NCI-H446 treated with DMSO at 0.1 percent for 48 hours (cell line): ENCODE measurements around the gene SPRYD4.
"Not testable (repeated sequence)": the region's sequence is repeated elsewhere in the genome, so short reads cannot be mapped to it uniquely, and the experiment has no call there.

Experiments
- DNase-seq: peaks from one replicate; lab custom pipeline; 2025; lab: John Stamatoyannopoulos, UW

Gene SPRYD4

DNA sequence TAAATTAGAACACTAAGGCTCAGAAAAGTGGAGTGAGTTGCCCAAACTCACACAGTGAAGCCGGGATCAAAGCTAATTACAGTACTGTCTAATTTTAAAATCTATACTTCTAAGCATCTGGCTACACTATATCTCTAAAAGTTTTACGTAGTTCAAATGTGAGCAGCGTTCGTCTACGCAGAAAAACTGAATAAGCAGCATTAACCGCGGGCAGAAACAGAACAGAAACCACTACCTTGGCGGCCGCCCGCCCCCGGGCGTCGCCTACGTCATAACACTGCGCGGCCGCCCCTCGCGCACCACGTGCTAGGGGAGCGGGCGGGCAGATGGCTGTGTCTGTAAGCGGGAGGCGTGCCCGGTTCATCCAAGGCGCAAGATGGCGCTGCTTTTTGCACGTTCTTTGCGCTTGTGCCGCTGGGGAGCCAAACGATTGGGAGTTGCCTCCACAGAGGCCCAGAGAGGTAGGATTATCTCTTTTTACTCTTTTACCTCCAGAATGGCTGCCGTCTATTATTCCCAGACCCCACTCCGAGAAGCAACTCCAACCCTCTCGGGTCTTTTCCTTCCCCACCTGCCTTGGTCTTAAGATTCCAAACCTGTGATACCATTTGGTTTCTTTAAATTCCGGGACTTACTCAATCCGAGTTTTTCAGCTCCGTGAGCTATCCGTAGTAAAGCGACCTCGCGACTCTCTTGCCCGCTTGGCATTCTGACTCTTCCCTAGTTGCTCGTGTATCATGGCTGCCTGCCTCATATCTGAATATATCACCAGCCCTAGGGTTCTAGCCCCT, at the start of gene SPRYD4:
SPRYD4 (plus strand) TSS at position 363 of the 791 bp plus-strand sequence; CDS start at position 377, 14 bp downstream.
- DNase-seq: peak; percentile 86

DNA sequence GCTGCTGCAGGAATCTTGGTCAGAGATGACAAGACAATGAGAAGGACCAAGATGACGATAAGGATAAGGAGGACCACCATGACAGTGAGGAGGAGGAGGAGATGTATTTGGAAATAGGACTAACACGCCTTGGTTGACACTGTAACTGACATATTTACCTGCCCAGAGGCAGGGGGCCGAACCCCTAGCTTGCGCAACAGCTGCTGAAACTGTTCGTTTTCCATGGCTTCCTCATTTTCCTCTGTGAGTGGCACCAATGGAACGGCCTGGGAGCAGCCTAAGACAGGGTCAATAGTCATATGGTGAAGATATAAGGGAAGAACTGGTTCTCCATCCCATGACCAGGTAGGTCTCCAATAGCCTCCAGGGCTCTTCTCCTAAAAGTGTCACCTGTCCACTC, 48.0 kb upstream of the SPRYD4 start:
- no peak for DNase-seq

DNA sequence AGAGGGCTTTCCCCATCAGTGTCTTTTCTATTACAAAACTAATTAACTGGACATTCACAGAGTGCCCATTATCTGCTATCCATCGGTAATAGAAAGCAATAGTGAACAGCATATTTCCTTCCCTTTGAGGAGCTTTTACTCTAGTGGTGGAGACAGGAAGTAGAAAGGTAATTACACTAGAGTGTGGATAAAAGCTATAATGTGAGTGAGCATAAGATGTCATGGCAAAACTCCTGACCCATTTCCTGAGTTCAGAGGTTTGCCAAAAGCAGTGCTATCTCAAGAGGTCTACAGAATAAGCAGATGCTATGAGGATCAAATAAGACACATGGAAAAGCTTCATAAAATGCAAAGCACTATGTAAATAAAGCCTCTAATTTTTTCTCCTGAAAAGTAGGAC, 43.2 kb upstream of the SPRYD4 start:
- no peak for DNase-seq

DNA sequence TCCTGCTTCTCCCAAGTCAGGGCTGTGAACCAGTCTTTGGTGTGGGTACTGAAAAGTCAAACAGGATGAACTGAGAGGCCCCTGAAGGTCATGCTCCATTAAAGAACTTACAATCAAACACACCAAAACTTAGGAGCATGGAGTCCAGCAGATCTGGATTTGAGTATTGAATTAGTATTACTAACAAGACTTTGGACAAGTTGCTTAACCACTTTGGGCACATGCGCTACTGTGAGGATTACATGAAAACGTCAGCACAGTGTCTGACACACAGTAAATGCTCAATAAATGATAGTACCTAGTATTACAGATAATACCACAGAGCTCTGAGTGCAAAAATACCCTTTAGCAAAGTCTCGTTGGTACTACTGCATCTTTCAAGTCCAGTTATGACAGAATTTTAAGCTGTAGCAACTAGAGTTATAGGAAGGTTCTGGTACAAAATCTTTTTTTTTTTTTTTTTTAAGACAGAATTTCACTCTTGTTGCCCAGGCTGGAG, 42.4 kb upstream of the SPRYD4 start:
- DNase-seq: no peak

DNA sequence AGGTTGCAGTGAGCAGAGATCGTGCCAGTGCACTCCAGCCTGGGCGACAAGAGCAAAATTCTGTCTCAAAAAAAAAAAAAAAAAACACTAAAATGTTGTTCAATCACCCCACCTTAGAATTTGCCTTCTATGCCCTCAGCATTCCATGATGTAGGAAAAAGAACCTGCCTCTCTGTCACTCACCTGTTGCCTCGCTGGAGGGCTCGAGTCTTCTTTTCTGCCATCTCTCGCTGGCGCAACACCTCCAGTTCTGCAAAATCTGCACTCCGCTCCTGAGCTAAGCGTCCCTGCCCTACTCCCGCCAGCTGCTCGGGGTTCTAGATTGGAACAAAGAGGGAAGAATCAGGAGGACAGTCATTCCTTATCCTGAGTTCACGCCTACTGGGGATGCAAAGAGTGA, 37.1 kb upstream of the SPRYD4 start:
- DNase-seq: no peak

DNA sequence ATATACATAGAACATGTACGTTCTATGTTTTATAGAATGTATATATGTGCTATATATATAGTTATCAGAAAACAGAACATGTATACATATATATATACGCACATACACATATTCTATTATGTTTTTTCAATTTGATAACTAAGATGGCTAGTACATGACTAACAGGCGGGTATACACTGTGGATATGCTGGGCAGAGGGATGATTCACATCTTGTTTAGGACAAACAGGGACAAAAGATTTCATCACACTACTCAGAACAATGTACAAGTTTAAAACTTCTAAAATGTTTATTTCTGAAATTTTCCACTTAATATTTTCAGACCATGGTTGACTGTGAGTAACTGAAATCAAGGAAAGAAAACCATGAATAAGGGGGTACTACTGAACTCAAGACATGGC, 36.5 kb upstream of the SPRYD4 start:
- DNase-seq: no peak

DNA sequence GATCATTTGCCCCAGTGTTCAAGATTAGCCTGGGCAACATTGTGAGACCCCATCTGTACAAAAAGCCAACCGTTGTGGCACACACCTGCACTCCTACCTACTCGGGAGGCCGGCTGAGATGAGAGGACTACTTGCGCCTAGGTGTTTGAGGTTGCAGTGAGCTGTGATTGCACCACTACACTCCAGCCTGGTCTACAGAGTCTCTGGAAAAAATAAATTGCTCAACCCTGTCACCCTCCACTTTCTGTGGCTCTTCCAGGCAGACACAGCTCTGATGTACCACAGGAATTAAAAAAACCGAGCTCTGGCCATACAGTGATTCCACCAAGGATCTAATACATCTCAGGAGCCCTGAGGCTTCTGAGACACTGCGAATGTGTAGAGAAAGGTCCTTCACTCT, 33.5 kb upstream of the SPRYD4 start:
- no peak for DNase-seq

DNA sequence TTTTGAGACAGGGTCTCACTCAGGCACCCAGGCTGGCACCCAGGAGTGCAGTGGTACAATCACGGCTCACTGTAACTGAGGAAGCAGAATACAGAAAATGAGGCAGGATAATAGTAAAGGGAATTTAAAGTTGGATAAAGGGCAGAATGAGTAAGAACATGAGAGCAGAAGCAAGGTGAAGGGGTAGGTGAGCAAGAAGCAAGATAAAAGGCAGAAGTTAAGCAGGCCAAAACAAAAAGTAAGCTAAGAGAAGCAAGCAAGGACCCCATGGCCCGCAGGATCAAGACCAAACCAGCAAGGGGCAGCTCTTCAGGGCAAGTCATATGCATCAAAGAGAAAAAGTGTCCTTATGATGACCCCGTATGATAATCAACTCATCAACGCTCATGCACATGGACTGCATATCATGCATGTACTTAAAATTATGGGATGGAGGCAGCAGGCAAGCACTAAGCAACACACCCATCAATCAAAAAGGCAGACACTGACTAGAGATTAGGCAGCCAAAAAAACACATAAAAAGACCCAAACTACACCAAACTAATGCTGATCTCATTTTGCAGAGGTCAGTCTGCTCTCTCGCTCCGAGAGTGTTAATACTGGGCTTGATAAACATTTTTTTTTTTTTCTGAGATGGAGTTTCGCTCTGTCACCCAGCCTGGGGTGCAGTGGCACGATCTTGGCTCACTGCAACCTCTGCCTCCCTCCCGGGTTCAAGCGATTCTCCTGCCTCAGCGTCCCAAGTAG, 30.8 kb upstream of the SPRYD4 start:
- no peak for DNase-seq

DNA sequence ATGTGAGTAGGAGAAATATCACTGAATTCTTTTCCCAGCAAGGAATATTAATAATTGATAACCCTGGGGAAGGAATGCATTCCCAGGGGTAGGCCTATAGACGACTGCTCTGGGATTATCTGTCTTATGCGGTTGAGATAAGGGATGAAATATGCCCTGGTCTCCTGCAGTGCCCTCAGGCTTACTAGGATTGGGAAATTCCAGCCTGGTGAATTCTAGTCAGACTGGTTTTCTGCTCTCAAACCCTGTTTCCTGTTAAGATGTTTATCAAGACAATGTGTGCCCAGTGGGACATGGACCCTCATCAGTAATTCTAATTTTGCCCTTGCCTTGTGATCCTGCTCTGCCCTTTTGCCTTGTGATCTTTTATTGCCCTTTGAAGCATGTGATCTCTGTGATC, 25.2 kb upstream of the SPRYD4 start:
- DNase-seq: not testable (repeated sequence)

DNA sequence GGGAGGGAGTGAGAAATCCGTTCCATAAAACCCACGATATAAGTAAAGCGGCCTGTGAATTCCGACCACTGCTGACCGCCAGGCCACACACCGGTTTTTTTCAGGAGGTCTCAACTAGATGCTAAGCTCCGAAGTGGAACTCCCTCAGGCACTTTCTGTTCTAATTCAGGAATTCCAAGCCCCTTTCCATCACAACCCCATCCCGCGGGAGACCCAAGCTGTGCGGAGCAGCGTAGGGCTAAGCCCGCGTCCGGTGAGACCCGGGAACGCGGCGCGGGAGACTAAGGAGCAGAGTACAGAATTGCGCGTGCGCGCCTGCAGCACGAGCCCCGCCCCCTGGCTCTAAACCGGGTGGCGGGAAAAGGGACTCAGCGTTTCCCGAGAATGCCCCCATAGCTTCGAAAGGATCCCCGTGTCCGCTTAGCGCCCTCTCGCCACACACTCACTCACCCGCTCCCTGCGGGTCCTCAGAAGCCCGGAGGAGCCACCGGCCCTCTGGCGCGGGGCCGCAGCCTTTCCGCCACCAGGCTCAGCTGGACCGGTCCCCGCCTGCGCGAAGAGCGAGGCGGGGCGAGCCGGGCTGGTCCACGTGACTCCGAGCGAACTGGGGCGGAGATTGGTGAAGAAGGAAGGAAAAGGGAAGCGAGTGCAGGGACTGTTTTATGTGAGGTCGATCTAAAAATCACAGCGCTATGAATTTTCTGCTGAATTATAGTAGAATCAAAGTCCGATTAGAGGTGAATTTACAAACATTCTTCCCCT, 19.3 kb upstream of the SPRYD4 start, which contains the start of gene TIMELESS:
TIMELESS (minus strand) TSS at position 567 of the 762 bp plus-strand sequence. CDS start 15,256 bp downstream, outside the sequence.
- peak; percentile 72 for DNase-seq

DNA sequence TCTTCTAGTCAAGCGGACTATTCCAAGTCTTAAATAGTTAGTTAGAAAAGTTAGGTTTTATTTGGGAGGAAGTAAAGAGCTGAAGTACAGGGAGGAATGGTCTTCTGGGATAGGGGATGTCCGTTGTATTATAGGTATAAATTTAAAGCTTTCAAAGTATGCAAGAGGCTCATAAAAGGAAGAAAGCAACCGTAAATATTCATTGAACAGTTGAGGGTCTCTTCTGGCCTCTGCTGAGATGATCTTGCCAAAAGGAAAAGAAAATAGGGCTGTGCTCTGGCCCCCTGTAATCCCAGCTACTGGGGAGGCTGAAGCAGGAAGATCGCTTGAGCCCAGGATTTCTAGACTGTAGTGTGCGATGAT, 18.8 kb upstream of the SPRYD4 start:
- no peak for DNase-seq

DNA sequence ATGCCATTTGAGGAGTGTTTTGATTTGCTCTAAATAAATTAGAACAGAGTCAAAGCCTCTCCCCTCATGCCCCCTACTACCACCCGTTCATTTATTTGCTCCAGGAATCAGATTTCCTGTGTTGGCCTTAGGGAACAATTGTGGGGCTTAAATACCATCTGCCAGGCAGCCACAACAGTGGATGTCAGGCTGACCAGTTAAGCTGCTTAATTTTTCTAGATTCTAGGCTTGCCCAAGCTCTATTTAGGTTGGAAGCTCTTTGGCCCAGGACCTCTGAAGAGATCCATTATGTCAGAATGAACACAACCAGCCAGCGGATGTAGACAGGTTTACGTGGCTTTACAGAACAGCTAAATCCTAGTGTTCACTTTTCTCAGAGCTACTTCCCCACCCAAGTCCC, 18.1 kb upstream of the SPRYD4 start:
- DNase-seq: no peak

DNA sequence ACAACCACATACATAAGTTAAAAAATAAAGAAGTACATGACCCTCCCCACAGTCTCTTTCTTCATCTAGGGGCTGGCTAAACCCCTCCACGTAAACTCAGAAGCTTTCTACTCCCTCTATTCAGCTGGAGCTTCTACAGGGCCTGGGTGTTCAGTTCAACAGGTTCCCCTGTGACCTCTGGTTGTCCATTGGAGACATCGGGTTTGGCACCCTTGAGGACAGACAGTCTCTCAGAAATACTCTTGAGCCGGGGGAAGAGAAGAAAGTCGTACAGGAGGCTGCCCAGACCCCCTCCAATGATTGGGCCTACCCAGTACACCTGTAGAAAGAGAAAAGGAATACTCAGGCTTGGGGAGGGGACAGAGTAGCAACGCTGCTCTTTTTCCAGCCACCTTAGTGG, 17.2 kb upstream of the SPRYD4 start:
- DNase-seq: no peak

DNA sequence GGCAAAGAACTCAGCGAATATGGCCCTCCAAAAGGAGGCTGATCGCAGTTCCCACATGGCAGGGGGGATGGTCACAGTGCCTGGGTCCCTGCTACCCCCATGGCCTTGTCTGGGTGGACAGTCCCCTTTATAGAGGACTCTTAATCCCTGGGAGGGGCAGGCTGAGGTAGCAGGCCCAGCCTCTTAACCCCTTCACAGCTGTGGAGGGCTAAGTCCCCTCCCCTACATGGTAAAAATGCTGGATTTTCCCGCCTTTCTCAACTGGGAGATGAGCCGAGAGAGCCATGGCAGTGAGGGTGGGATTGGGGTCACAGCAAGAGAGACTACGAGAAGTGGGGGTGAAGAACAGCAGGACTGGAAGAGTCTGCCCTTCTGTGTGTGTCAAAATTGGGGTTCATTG, 13.8 kb upstream of the SPRYD4 start, which contains the start of gene MIP:
MIP (minus strand) TSS at position 101 of the 400 bp plus-strand sequence; CDS start at position 57, 44 bp downstream.
- no peak for DNase-seq

DNA sequence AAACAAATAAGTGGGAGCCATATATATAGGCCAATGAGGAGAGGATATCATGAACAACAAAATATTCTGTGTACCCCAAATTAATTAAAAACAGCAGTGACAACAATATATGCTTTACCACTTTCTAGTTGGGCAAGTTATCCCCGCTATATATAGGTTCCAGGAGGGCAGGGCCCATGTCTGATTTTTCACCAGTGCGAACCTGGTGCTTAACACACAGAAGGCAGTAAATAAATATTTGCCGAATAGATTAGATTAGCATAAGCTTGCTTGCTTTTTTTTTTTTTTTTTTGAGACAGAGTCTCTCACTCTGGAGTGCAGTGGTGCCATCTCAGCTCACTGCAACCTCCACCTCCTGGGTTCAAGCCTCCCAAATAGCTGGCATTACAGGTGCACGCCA, 10.6 kb upstream of the SPRYD4 start:
- DNase-seq: no peak

DNA sequence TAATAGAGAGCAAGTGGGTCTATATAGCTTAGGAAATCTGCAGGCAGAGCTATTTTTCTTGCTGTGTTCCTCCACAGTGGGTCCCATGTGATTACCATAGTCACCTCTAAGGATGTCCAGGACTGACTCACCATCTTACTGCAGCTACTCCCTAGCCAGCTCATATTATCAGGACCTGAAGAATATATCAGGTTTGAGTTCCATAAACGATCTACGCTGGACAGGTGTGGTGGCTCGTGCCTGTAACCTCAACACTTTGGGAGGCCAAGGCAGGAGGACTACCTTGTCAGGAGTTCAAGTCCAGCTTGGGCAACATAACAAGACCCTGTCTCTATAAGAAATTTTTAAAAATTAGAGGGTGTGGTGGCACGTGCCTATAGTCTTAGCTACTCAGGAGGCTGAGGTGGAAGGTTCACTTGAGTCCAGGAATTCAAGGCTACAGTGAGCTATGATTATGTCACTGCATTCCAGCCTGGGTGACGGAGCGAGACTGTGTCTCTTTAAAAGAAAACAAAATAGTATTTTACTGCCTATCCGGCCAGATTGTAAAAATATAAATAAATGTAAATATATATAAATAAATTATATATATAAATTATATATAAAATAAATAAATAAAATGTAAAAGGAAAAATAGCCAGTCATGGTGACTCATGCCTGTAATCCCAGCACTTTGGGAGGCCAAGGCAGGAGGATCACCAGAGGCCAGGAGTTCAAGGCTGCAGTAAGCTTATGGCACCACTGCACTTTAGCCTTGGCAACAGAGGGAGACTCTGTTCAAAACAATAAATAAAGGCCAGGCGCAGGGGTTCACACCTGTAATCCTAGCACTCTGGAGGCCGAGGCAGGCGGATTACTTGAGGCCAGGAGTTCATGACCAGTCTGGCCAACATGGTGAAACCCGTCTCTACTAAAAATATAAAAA, 6.9 kb upstream of the SPRYD4 start:
- no peak for DNase-seq

DNA sequence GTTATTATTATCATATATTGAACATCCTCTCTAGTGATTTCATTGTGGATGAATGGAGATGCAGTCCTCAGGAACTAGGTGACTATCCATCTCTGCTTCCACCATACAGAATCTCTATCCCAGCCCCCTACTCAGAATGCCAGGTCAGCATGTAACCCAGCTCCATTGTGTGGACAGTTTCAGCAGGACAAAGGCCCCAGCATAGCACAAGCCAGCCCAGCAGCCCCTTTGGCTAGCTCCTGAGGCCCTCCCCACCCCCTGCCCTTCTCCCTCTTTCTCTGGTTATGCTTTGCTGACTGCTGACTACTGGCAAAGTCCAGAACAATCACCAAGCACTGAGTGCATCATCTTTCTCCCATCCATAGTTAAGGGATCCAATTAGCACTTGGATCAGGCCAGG, 5.8 kb upstream of the SPRYD4 start:
- DNase-seq: no peak

DNA sequence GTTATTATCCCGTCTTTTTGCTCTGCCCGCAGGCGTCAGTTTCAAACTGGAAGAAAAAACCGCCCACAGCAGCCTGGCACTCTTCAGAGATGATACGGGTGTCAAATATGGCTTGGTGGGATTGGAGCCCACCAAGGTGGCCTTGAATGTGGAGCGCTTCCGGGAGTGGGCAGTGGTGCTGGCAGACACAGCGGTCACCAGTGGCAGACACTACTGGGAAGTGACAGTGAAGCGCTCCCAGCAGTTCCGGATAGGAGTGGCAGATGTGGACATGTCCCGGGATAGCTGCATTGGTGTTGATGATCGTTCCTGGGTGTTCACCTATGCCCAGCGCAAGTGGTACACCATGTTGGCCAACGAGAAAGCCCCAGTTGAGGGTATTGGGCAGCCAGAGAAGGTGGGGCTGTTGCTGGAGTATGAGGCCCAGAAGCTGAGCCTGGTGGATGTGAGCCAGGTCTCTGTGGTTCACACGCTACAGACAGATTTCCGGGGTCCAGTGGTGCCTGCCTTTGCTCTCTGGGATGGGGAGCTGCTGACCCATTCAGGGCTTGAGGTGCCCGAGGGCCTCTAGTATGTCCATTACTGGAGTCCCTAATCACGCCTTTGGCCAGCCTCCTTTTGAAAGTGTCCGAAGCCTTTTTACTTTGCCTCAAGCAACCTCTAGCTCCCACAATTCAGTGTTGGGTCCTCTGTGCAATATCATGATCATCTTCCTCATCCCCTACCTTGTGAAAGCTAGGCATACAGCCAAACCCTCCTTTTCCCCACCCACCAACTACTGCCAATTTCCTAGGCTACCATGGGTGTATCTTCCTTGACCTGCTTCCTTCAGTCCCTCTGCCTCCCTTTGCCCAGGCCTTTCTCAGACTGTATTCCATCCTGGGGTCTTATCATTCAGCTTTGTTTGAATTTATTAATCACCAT, 891 bp downstream of the SPRYD4 start:
- no peak for DNase-seq

DNA sequence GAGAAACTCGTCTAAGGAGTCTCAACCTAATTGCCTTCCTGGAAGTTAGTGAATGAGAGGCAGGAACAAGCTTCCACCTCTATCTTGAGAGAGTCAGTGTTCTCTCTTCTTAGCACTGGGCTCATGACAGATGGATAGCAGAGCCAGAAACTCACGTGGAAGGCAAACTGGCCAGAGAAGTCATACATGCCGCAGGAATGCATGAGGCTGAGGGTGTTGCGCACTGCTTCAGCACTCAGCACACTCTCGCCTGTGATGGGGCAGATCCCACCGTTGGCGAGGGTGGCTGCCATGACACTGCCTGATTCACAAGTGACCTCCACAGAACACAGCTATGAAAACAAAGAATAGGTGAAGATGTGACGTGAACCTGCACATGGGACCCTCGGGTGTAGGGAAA, 6.0 kb downstream of the SPRYD4 start:
- DNase-seq: no peak

DNA sequence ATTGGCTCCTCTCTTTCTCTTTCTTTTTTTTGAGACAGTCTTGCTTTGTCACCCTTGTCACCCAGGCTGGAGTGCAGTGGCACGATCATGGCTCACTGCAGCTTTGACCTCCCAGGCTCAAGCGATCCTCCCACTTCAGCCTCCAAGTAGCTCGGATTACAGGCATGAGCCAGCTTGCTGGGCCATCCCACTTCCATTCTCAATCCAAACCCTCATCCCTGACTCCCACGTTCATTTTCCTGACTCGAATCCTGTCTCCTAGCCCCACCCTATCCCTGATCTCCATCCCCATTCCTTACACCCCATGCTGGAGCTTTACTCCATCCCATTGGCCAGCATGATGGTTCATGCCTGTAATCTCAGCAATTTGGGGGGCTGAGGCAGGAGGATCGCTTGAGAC, 7.8 kb downstream of the SPRYD4 start:
- no peak for DNase-seq
